Keratinocyte (primary cell): ENCODE measurements around the gene ABCG1.

Experiments used
- EZH2 ChIP-seq: IDR thresholded peaks from one replicate; pipeline ENCODE4 v1.6.1; 2012; ENCODE audit warnings: inconsistent platforms, mild to moderate bottlenecking, low read length, moderate library complexity
- TF ChIP-seq, protein P1 (sequence below), 3 experiments: IDR thresholded peaks in 1 of 3; conservative IDR thresholded peaks in 1 of 3; optimal IDR thresholded peaks in 1 of 3; 2 replicates in 2 of 3; 3 replicates in 1 of 3; pipeline versions ENCODE3 to v1.5.1; 2011; ENCODE audit warnings: low read length in 3 of 3, mild to moderate bottlenecking in 3 of 3, moderate library complexity in 2 of 3, control low read depth in 1 of 3, inconsistent platforms in 1 of 3; ENCODE audit not compliant: insufficient read depth in 2 of 3; ENCODE audit errors: extremely low read depth in 1 of 3

DNA sequence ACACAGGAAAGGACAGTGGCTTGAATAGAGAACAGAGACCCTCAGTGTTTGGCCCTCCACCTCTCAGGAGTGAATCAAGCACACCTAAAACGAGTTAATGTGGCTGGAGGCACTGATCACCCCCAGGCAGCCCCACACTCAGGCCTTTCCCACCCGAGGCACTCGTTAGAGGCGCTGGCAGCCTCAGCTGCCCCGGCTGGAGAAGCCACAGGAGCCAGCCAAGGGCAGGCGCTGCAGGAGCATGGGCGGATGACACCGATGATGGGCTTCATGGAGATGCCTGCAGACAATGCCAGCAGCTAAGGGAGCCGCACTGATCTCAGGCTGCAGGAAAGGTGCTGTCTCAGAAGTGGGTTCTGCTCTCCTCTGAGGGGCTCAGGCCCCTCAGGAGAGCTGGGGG, 24.1 kb upstream of the ABCG1 start:
- TF ChIP-seq EZH2, result no peak
- TF ChIP-seq, protein P1, sequence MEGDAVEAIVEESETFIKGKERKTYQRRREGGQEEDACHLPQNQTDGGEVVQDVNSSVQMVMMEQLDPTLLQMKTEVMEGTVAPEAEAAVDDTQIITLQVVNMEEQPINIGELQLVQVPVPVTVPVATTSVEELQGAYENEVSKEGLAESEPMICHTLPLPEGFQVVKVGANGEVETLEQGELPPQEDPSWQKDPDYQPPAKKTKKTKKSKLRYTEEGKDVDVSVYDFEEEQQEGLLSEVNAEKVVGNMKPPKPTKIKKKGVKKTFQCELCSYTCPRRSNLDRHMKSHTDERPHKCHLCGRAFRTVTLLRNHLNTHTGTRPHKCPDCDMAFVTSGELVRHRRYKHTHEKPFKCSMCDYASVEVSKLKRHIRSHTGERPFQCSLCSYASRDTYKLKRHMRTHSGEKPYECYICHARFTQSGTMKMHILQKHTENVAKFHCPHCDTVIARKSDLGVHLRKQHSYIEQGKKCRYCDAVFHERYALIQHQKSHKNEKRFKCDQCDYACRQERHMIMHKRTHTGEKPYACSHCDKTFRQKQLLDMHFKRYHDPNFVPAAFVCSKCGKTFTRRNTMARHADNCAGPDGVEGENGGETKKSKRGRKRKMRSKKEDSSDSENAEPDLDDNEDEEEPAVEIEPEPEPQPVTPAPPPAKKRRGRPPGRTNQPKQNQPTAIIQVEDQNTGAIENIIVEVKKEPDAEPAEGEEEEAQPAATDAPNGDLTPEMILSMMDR (optimal IDR thresholded peaks at IDR 0.05 in 1 of 3, IDR thresholded peaks at IDR 0.05 in 1 of 3, conservative IDR thresholded peaks at IDR 0.05 in 1 of 3; ENCODE audit: extremely low read depth in 1 of 3, insufficient read depth in 2 of 3, low read length in 3 of 3), result no peak
